HepG2 (cell line): Measurements from ENCODE around the gene UBC. TPM values are rescaled to one million over a fixed set of nuclear protein-coding genes. Genes with fewer than 3 reads are reported as not detected.

Source experiments
- ATF2 ChIP-seq: sonication (generic); formaldehyde crosslinking; IDR thresholded peaks from 2 replicates; pipeline ENCODE4 v1.4.0; 2020; ENCODE audit warnings: missing genetic modification reagents
- CBFB ChIP-seq: sonication (generic); formaldehyde crosslinking; IDR thresholded peaks from 2 replicates; pipeline ENCODE4 v1.4.0; 2020; ENCODE audit warnings: missing genetic modification reagents
- EED ChIP-seq: sonication (generic); formaldehyde crosslinking; IDR thresholded peaks from 2 replicates; pipeline ENCODE4 v1.5.0; 2020; ENCODE audit warnings: mild to moderate bottlenecking, missing genetic modification reagents
- GABPB1 ChIP-seq: IDR thresholded peaks from 2 replicates; pipeline ENCODE4 v1.6.1; 2016; ENCODE audit warnings: mild to moderate bottlenecking, missing genetic modification reagents, moderate library complexity, missing compliant biosample characterization
- GTF3A ChIP-seq: sonication (generic); formaldehyde crosslinking; conservative IDR thresholded peaks from 2 replicates; pipeline ENCODE4 v1.4.0; 2020; ENCODE audit warnings: mild to moderate bottlenecking, missing genetic modification reagents
- GZF1 ChIP-seq: sonication (generic); formaldehyde crosslinking; IDR thresholded peaks from 2 replicates; pipeline ENCODE4 v1.5.1; 2020; ENCODE audit warnings: mild to moderate bottlenecking, missing genetic modification reagents
- HOXA9 ChIP-seq: sonication (generic); formaldehyde crosslinking; IDR thresholded peaks from 2 replicates; pipeline ENCODE4 v1.8.1; 2022; ENCODE audit warnings: missing genetic modification reagents, mild to moderate bottlenecking, moderate library complexity, borderline replicate concordance
- KAT8 ChIP-seq: IDR thresholded peaks from 2 replicates; pipeline ENCODE4 v1.6.1; 2016; ENCODE audit warnings: missing genetic modification reagents, missing compliant biosample characterization
- MYPOP ChIP-seq: sonication (generic); formaldehyde crosslinking; IDR thresholded peaks from 2 replicates; pipeline ENCODE4 v1.8.1; 2023; ENCODE audit warnings: mild to moderate bottlenecking, moderate library complexity, missing genetic modification reagents
- NR2F2 ChIP-seq: IDR thresholded peaks from 2 replicates; pipeline ENCODE4 v1.6.1; 2012; ENCODE audit warnings: low read depth, inconsistent platforms, borderline replicate concordance
- NRL ChIP-seq: sonication (generic); formaldehyde crosslinking; IDR thresholded peaks from 2 replicates; pipeline ENCODE4 v1.5.0; 2020; ENCODE audit warnings: missing genetic modification reagents, mild to moderate bottlenecking, moderate library complexity, borderline replicate concordance
- THYN1 ChIP-seq: sonication (generic); formaldehyde crosslinking; IDR thresholded peaks from 2 replicates; pipeline ENCODE4 v1.8.1; 2023; ENCODE audit warnings: low read depth, mild to moderate bottlenecking, moderate library complexity, missing genetic modification reagents, borderline replicate concordance
- U2AF2 ChIP-seq: fragments of 200-400 bp; formaldehyde crosslinking; IDR thresholded peaks from 2 replicates; pipeline ENCODE4 v1.6.1; 2017; ENCODE audit warnings: low read depth, mild to moderate bottlenecking, low read length
- ZBTB21 ChIP-seq: sonication (generic); formaldehyde crosslinking; IDR thresholded peaks from 2 replicates; pipeline ENCODE4 v1.4.0; 2020; ENCODE audit warnings: missing genetic modification reagents
- ZFAT ChIP-seq: sonication (generic); formaldehyde crosslinking; conservative IDR thresholded peaks from 2 replicates; pipeline ENCODE4 v1.8.1; 2023; ENCODE audit warnings: missing genetic modification reagents, inconsistent platforms
- ZFP82 ChIP-seq: sonication (generic); formaldehyde crosslinking; IDR thresholded peaks from 2 replicates; pipeline ENCODE4 v1.5.1; 2020; ENCODE audit warnings: mild to moderate bottlenecking, missing genetic modification reagents, borderline replicate concordance
- ZFP90 ChIP-seq: sonication (generic); formaldehyde crosslinking; IDR thresholded peaks from 2 replicates; pipeline ENCODE4 v1.8.0; 2022; ENCODE audit warnings: missing genetic modification reagents, mild to moderate bottlenecking, inconsistent platforms, borderline replicate concordance
- ZFP91 ChIP-seq: sonication (generic); formaldehyde crosslinking; IDR thresholded peaks from 2 replicates; pipeline ENCODE4 v1.9.0; 2022; ENCODE audit warnings: missing genetic modification reagents, mild to moderate bottlenecking, borderline replicate concordance
- ZFYVE20 ChIP-seq: sonication (generic); formaldehyde crosslinking; IDR thresholded peaks from 2 replicates; pipeline ENCODE4 v1.8.0; 2023; ENCODE audit warnings: low read depth, mild to moderate bottlenecking, moderate library complexity, missing genetic modification reagents, borderline replicate concordance
- ZNF264 ChIP-seq: sonication (generic); formaldehyde crosslinking; IDR thresholded peaks from 2 replicates; pipeline ENCODE4 v1.4.0; 2020; ENCODE audit warnings: missing genetic modification reagents
- ZNF292 ChIP-seq: sonication (generic); formaldehyde crosslinking; IDR thresholded peaks from 2 replicates; pipeline ENCODE4 v1.8.1; 2022; ENCODE audit warnings: mild to moderate bottlenecking, low read depth, missing genetic modification reagents, borderline replicate concordance
- ZNF468 ChIP-seq: sonication (generic); formaldehyde crosslinking; IDR thresholded peaks from 2 replicates; pipeline ENCODE4 v1.8.0; 2022; ENCODE audit warnings: mild to moderate bottlenecking, moderate library complexity, missing genetic modification reagents
- ZNF766 ChIP-seq: sonication (generic); formaldehyde crosslinking; IDR thresholded peaks from 2 replicates; pipeline ENCODE4 v1.5.0; 2020; ENCODE audit warnings: missing genetic modification reagents, borderline replicate concordance
- ZSCAN20 ChIP-seq: sonication (generic); formaldehyde crosslinking; IDR thresholded peaks from 2 replicates; pipeline ENCODE4 v1.4.0; 2020; ENCODE audit warnings: missing genetic modification reagents, mild to moderate bottlenecking, borderline replicate concordance
- ZSCAN31 ChIP-seq: sonication (generic); formaldehyde crosslinking; IDR thresholded peaks from 2 replicates; pipeline ENCODE4 v1.5.0; 2020; ENCODE audit warnings: low read depth, mild to moderate bottlenecking, missing genetic modification reagents
- polyA plus RNA-seq, 8 experiments: library from polyadenylated mRNA; depleted of rRNA in 3 of 8; stranded (reverse) in 7 of 8; unstranded in 1 of 8; fragments of >200 nt; fragmentation: Illumina TruSeq in 4 of 8; extraction: Trizol in 4 of 8; gene quantifications; 2 replicates each; pipeline versions ENCODE4 v1.2.1 to v1.2.3, GENCODE V29; 2011 to 2016; ENCODE audit warnings: low read depth in 4 of 8, missing spikeins in 1 of 8, mixed read lengths in 1 of 8; ENCODE audit not compliant: insufficient read depth in 1 of 8
- total RNA-seq, 5 experiments: library from RNA; depleted of rRNA; stranded (reverse); fragments of >200 nt; fragmentation: Illumina TruSeq; extraction: Trizol; gene quantifications; 2 replicates each; pipeline ENCODE4 v1.2.3, GENCODE V29; 2016; ENCODE audit warnings: low read depth in 1 of 5

The UBC gene
- total and polyA plus RNA-seq, 2 of the 13 experiments (the other 11 are each of a cell fraction or from before 2014, with no cell fraction given) = 805 to 1,432 TPM

- TF ChIP-seq ZNF292 = peak; percentile 88; the same call in 1 of the 2 replicates
- TF ChIP-seq ZSCAN20 = no peak
- no peak for TF ChIP-seq THYN1 (CRISPR knock-in tag)
- no peak for TF ChIP-seq U2AF2
- TF ChIP-seq GZF1 = 0 out of 2 replicates have a peak, but pooled peaks have one; percentile 30
- TF ChIP-seq ZBTB21 (CRISPR knock-in tag) = no peak
- no peak for TF ChIP-seq ZNF766 (CRISPR knock-in tag)
- TF ChIP-seq ZFP82 (CRISPR knock-in tag) = no peak
- no peak for TF ChIP-seq EED
- no peak for TF ChIP-seq ATF2 (CRISPR knock-in tag)
- no peak for TF ChIP-seq ZFAT
- peak; percentile 74 for TF ChIP-seq ZNF264
- TF ChIP-seq MYPOP (CRISPR knock-in tag) = no peak
- TF ChIP-seq NRL (CRISPR knock-in tag) = no peak
- TF ChIP-seq ZSCAN31 = peak; percentile 37; the same call in 1 of the 2 replicates
- TF ChIP-seq HOXA9 (CRISPR knock-in tag) = no peak
- peak; percentile 30; the same call in 1 of the 2 replicates for TF ChIP-seq NR2F2
- no peak for TF ChIP-seq CBFB (CRISPR knock-in tag)
- 0 out of 2 replicates have a peak, but pooled peaks have one; percentile 62 for TF ChIP-seq ZFP90 (CRISPR knock-in tag)
- TF ChIP-seq GTF3A (CRISPR knock-in tag) = no peak
- no peak for TF ChIP-seq ZFYVE20
- peak; percentile 47; the same call in 1 of the 2 replicates for TF ChIP-seq KAT8
- TF ChIP-seq GABPB1 = peak; percentile 17; the same call in 1 of the 2 replicates
- TF ChIP-seq ZFP91 (CRISPR knock-in tag) = peak; percentile 76
- no peak for TF ChIP-seq ZNF468 (CRISPR knock-in tag)
These were observed 29.6 kb downstream of the UBC start (continued) for GRCh38 chr12:124884587-124885438.
